Measurements from ENCODE around the gene LMX1B. TPM values are rescaled to one million over a fixed set of nuclear protein-coding genes. Genes with fewer than 3 reads are reported as not detected.

The LMX1B gene
- total and polyA plus RNA-seq, 11 donors = 0.15 to 1.1 (median 0.39) TPM

DNA sequence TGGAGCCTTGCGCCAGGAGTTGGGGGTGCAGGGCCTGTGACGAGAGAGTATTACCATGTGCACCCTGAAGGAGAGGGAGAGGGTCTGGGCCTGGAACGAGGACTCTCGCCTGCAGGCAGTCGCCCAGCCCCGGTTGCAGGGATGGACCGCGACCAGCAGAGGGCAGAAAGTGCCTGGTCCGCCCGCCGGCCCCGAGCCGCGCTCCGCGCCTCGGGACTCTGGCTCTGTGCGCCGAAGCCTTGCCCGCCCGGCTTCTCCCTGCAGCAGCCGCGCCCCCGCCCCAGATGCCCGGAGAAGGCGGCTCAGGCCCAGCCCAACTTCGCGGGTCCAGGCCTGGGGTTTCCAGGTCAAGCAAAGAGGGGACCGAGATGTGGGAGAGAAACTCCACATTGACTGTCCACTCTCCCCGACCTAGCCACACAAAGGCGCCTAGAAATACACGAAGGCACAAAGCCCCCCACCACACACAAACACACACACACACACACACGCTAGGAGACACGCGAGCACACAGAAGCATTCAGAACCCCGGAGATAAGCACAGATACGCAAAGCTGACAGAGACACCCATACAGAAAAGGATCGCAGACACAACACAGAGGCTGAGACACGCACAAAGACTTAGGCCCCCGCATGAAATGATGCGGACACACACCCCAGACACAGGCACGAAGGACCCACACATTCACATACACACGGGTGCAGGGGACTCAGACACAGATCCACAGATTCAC, 2.0 kb upstream of the LMX1B start:
- H3K36me3 ChIP-seq = no peaks in the 10 kb centered on the region
- WGBS, 4 donors = 1 to 2% (median 2%) methylated on average over 39 to 43 of the region's 43 CpGs
- H3K27me3 ChIP-seq = peaks cover 37 to 91% (median 67%) of the 10 kb centered on the region in 9 donors
- peak overlapping the region in 11 of 12 donors; percentile 30 to 60 (median 49) for H3K4me3 ChIP-seq
- H3K27ac ChIP-seq = peak overlapping the region in 1 of 12 donors; percentile 4
- ATAC-seq = peak; percentile 36 to 88 (median 84)
- DNase-seq = peak; percentile 76 to 88 (median 78)
- peaks cover 0 to 51% (median 21%) of the 10 kb centered on the region in 12 donors for H3K4me1 ChIP-seq
- intact Hi-C loops (cut with DNase I) = loop anchor here (1.0 to 10.0 kb wide), 8 partner anchors 76 to 173 kb away; no protein-coding TSS in a partner anchor
- H3K9me3 ChIP-seq = no peaks in the 10 kb centered on the region
- TF ChIP-seq POLR2A (IDR thresholded peaks at IDR 0.05) (no peak), CTCF (IDR thresholded peaks at IDR 0.05) (peak; percentile 74 to 91 (median 86))

- ATAC-seq = no peak
- Histone ChIP-seq H3K27me3 (peaks cover 39 to 95% (median 71%) of the 10 kb centered on the region in 9 donors), H3K36me3 (no peaks in the 10 kb centered on the region), H3K9me3 (no peaks in the 10 kb centered on the region), H3K4me1 (peaks cover 0 to 51% (median 21%) of the 10 kb centered on the region in 12 donors), H3K4me3 (peak overlapping the region; percentile 23 to 60 (median 47)), H3K27ac (peak overlapping the region in 1 of 12 donors; percentile 4)
- TF ChIP-seq POLR2A (IDR thresholded peaks at IDR 0.05) (no peak), CTCF (IDR thresholded peaks at IDR 0.05) (no peak)
- 1 to 3% (median 1%) methylated on average over 6 to 54 of the region's 54 CpGs for whole genome bisulfite sequencing, 4 donors
- peak in 1 of 5 donors; percentile 25 for DNase-seq
- intact Hi-C loops (cut with DNase I) = loop anchor here (1.0 to 10.0 kb wide), 6 partner anchors 75 to 172 kb away; no protein-coding TSS in a partner anchor
Observed at GRCh38 chr9:126612326-126612812, 1.4 kb upstream of the LMX1B start.

- DNase-seq (peak in 1 of 5 donors; percentile 26), ATAC-seq (no peak)
- H3K4me1 ChIP-seq = peaks cover 0 to 51% (median 21%) of the 10 kb centered on the region in 12 donors
- no peaks in the 10 kb centered on the region for H3K36me3 ChIP-seq
- H3K9me3 ChIP-seq = no peaks in the 10 kb centered on the region
- peak overlapping the region in 4 of 12 donors; percentile 10 to 48 (median 22) for H3K27ac ChIP-seq
- H3K4me3 ChIP-seq = peak overlapping the region; percentile 23 to 60 (median 47)
- WGBS, 4 donors = 1 to 3% (median 2%) methylated on average over 31 to 68 of the region's 68 CpGs
- H3K27me3 ChIP-seq = peaks cover 39 to 93% (median 74%) of the 10 kb centered on the region in 9 donors
- no peak for TF ChIP-seq POLR2A (IDR thresholded peaks at IDR 0.05)
- TF ChIP-seq CTCF (IDR thresholded peaks at IDR 0.05) = no peak
- intact Hi-C loops (cut with DNase I) = loop anchor here (1.0 to 10.0 kb wide), 6 partner anchors 74 to 172 kb away; no protein-coding TSS in a partner anchor
Observed at GRCh38 chr9:126612813-126613641, 701 bp upstream of the LMX1B start.
